Retinal pigment epithelial cell (primary cell): ENCODE data around the gene ADAP2.

Source experiments
- DNase-seq: peaks from one replicate; pipeline ENCODE4 v3.0.0-alpha.2; 2010; ENCODE audit warnings: low read depth
- H3K4me3 ChIP-seq: 2 replicates; pipeline ENCODE4 v1.5.1; 2011; ENCODE audit warnings: mild to moderate bottlenecking, low read length, control low read depth, moderate library complexity
- TF ChIP-seq, protein P1 (sequence below): conservative IDR thresholded peaks from 2 replicates; pipeline ENCODE4 v1.5.1; 2011; ENCODE audit warnings: low read depth, low read length, control low read depth, inconsistent platforms

The ADAP2 gene

DNA sequence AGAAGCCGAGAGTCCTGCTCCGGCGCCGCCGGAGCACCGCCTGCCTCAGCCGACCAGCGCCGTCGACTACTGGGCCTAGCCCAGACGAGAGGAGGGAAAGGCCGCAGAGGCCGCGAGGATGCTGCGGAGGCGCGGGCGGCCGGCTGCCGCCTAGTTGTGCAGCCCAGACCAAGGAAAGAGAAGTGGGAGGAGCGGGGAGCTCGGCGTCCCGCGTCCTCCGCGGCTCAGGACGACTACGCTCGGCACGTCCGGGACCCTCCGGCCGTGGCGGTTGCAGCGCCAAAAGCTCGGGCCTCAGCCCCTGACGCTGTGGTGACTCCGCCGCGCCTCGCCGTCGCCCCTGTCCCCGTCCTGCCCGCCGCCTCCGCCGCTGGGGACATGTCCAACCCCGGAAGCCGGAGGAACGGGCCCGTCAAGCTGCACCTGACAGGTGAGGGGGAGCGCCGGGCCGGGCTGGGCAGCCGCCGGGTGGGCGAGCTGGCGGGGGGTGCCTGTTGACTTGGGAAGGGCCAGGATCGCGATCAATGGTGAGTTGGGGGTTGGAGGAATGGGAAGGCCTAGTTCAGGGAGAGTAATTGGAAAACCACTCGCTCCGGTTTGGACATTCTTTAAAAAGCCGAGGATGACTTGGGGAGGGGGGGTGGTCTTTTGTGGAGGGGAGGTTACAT is 86.8 kb downstream of the ADAP2 start:
- peak overlapping the region; percentile 54 for H3K4me3 ChIP-seq
- TF ChIP-seq, protein P1, sequence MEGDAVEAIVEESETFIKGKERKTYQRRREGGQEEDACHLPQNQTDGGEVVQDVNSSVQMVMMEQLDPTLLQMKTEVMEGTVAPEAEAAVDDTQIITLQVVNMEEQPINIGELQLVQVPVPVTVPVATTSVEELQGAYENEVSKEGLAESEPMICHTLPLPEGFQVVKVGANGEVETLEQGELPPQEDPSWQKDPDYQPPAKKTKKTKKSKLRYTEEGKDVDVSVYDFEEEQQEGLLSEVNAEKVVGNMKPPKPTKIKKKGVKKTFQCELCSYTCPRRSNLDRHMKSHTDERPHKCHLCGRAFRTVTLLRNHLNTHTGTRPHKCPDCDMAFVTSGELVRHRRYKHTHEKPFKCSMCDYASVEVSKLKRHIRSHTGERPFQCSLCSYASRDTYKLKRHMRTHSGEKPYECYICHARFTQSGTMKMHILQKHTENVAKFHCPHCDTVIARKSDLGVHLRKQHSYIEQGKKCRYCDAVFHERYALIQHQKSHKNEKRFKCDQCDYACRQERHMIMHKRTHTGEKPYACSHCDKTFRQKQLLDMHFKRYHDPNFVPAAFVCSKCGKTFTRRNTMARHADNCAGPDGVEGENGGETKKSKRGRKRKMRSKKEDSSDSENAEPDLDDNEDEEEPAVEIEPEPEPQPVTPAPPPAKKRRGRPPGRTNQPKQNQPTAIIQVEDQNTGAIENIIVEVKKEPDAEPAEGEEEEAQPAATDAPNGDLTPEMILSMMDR, result no peak
- DNase-seq, result no peak
